Pancreas (tissue), 10 donors: ENCODE results near the gene ARHGAP19. TPM values are rescaled to one million over a fixed set of nuclear protein-coding genes. Genes with fewer than 3 reads are reported as not detected.

ENCODE experiments used
- ATAC-seq, 4 donors: fragments of 200-7000 bp; cut with Tn5 transposase; one replicate each; pipeline versions ENCODE4 v1.8.0 to v1.9.1; 2020; ENCODE audit warnings: mild to moderate bottlenecking in 4 of 4, moderate library complexity in 4 of 4
- DNase-seq, 6 donors: peaks; one replicate each; pipeline ENCODE4 v3.0.0-alpha.2; 2020
- FAIRE-seq: peaks from 2 replicates; lab custom pipeline; 2012; peaks lifted over from hg19 to GRCh38; lab: Jason Lieb, UNC
- H3K27ac ChIP-seq, 4 donors: fragments of 200-600 bp; sonication (generic); 1 replicate in 3 of 4; 2 replicates in 1 of 4; pipeline versions ENCODE4 v1.5.0 to v1.8.0; 2020
- H3K27me3 ChIP-seq, 4 donors: fragments of 200-600 bp; one replicate each; pipeline ENCODE4 v1.8.0; 2021
- H3K36me3 ChIP-seq, 3 donors: fragments of 200-600 bp; sonication (generic) in 1 of 3; one replicate each; pipeline versions ENCODE4 v1.5.0 to v1.8.0; 2020 to 2021
- H3K4me1 ChIP-seq, 3 donors: fragments of 200-600 bp; one replicate each; pipeline ENCODE4 v1.8.0; 2021
- H3K4me3 ChIP-seq, 4 donors: fragments of 200-600 bp; sonication (generic) in 2 of 4; one replicate each; pipeline versions ENCODE4 v1.5.0 to v1.8.0; 2020 to 2021
- H3K9me3 ChIP-seq, 4 donors: fragments of 200-600 bp; one replicate each; pipeline ENCODE4 v1.8.0; 2021
- CTCF ChIP-seq, 4 donors: fragments of 200-600 bp; sonication (generic) in 3 of 4; IDR thresholded peaks; one replicate each; pipeline versions ENCODE4 v1.5.0 to v1.8.0; 2021; ENCODE audit warnings: antibody characterized with exemption in 4 of 4
- WGBS, 2 donors: extraction: QIAGEN DNeasy Blood & Tissue Kit; methylation state at CpG; one replicate each; pipeline ENCODE4 v1.1.7; 2013; 5-methylcytosine and 5-hydroxymethylcytosine counted together
- intact Hi-C, 3 donors: fragments of 100-400 bp; cut with DNase I; formaldehyde crosslinking; loops; one replicate each; pipeline versions ENCODE4 v1.11.1 to v1.14.2; 2022
- polyA plus RNA-seq, 2 donors: library from polyadenylated mRNA; stranded (reverse); fragments of 200-250 nt; gene quantifications; one replicate each; pipeline ENCODE4 v1.2.3, GENCODE V29; 2013
- total RNA-seq, 6 donors: library from RNA; stranded (reverse); fragmentation: NEBNext Ultra II Directional in 4 of 6; extraction: Animal tissue kit (Norgen Biotek cat#: 25700) in 4 of 6; gene quantifications; one replicate each; pipeline versions ENCODE4 v1.2.1 to v1.2.4, GENCODE V29; 2021 to 2023
- donor health status: healthy with polysubstance abuse.
- donor health status: DM: no; HTN: no; CAD: no; lungs with moderate emphysema.
- donor health status: DM: no; HTN: no; CAD: no.
- donor health status: control.
- donor health status: control.
- donor health status: Bipolar disorder and iron deficiency.
- donor health status: DM: yes; HTN: yes; CAD: no.
- donor health status: DM: no; HTN: no; CAD: no.
- donor health status: DM: no; HTN: no; CAD: no.
- donor health status: DM: yes; HTN: yes; CAD: no.

The ARHGAP19 gene
- total and polyA plus RNA-seq, 8 donors, result 1.1 to 4.8 (median 2.4) TPM

- ATAC-seq (no peak), FAIRE-seq (no peak), DNase-seq (no peak)
- no peak overlapping the region for H3K27ac ChIP-seq
- no peaks in the 10 kb centered on the region for H3K27me3 ChIP-seq
- no peaks in the 10 kb centered on the region for H3K36me3 ChIP-seq
- intact Hi-C loops, result no loop called here
- TF ChIP-seq CTCF (IDR thresholded peaks at IDR 0.05), result no peak
- no peak overlapping the region for H3K4me3 ChIP-seq
- 87 to 89% methylated on average over 1 of the region's 1 CpG for WGBS, 2 donors
- H3K9me3 ChIP-seq, result no peaks in the 10 kb centered on the region
- H3K4me1 ChIP-seq, result no peaks in the 10 kb centered on the region
Observed at GRCh38 chr10:97261656-97262055, 30.8 kb downstream of the ARHGAP19 start.

- Histone ChIP-seq H3K36me3 (no peaks in the 10 kb centered on the region), H3K4me1 (no peaks in the 10 kb centered on the region), H3K4me3 (no peak overlapping the region), H3K27ac (no peak overlapping the region), H3K9me3 (no peaks in the 10 kb centered on the region), H3K27me3 (no peaks in the 10 kb centered on the region)
- FAIRE-seq, result no peak
- WGBS, 2 donors, result 84 to 86% methylated on average over 2 of the region's 2 CpGs
- intact Hi-C loops, result no loop called here
- no peak for TF ChIP-seq CTCF (IDR thresholded peaks at IDR 0.05)
- DNase-seq, result no peak
- ATAC-seq, result no peak
Observed at GRCh38 chr10:97261183-97261582, 31.3 kb downstream of the ARHGAP19 start.

DNA sequence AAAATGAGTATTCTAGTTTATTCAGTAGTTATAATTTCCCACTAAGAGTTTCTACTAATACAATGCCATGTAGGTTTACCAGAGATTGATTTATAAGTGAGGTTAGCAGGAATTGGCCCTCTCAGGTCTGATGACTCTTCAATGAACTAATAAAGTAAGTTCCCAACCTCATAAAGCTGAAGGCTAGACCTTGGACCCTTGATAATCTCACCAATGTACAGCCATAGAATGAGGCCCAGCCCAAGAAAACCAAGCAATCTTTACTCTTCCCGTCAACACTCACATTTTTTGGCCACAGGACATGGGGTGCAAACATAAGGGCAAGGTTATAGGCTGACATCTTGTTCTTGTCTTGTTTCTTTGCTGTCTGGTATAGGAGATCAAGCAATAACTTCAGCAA, 33.3 kb downstream of the ARHGAP19 start:
- Histone ChIP-seq H3K4me1 (no peaks in the 10 kb centered on the region), H3K4me3 (no peak overlapping the region), H3K27me3 (no peaks in the 10 kb centered on the region), H3K27ac (no peak overlapping the region), H3K9me3 (no peaks in the 10 kb centered on the region), H3K36me3 (no peaks in the 10 kb centered on the region)
- 80 to 87% methylated on average over 1 of the region's 1 CpG for WGBS, 2 donors
- no peak for DNase-seq
- ATAC-seq, result no peak
- no peak for TF ChIP-seq CTCF (IDR thresholded peaks at IDR 0.05)
- FAIRE-seq, result no peak
- intact Hi-C loops, result no loop called here

GRCh38 chr10:97256356-97256755, 36.1 kb downstream of the ARHGAP19 start:
- FAIRE-seq (no peak), DNase-seq (no peak), ATAC-seq (no peak)
- no peaks in the 10 kb centered on the region for H3K27me3 ChIP-seq
- H3K9me3 ChIP-seq, result no peaks in the 10 kb centered on the region
- H3K4me1 ChIP-seq, result no peaks in the 10 kb centered on the region
- intact Hi-C loops, result no loop called here
- H3K4me3 ChIP-seq, result no peak overlapping the region
- H3K36me3 ChIP-seq, result no peaks in the 10 kb centered on the region
- TF ChIP-seq CTCF (IDR thresholded peaks at IDR 0.05), result no peak
- 67 to 89% methylated on average over 1 of the region's 1 CpG for WGBS, 2 donors
- peak overlapping the region in 1 of 4 donors; percentile 28 for H3K27ac ChIP-seq

GRCh38 chr10:97255512-97256293, 36.7 kb downstream of the ARHGAP19 start:
- no peak for DNase-seq
- Histone ChIP-seq H3K4me3 (no peak overlapping the region), H3K36me3 (no peaks in the 10 kb centered on the region), H3K4me1 (no peaks in the 10 kb centered on the region), H3K27ac (peak overlapping the region in 1 of 4 donors; percentile 28), H3K27me3 (no peaks in the 10 kb centered on the region), H3K9me3 (no peaks in the 10 kb centered on the region)
- no peak for FAIRE-seq
- intact Hi-C loops, result no loop called here
- TF ChIP-seq CTCF (IDR thresholded peaks at IDR 0.05), result no peak
- ATAC-seq, result no peak
- 72 to 79% methylated on average over 5 of the region's 5 CpGs for WGBS, 2 donors
